ENCODE measurements around the gene RNF17. TPM values are rescaled to one million over a fixed set of nuclear protein-coding genes. Genes with fewer than 3 reads are reported as not detected.

RNF17 gene
- total and polyA plus RNA-seq, 2 donors (not counting 3 experiments of a cell fraction or from before 2014, with no cell fraction given) = 0.30 TPM; not detected in 1

GRCh38 chr13:24891476-24892108 is 127.6 kb downstream of the RNF17 start:
- no peaks in the 10 kb centered on the region for H3K9me1 ChIP-seq (replicated peaks; ENCODE audit: control insufficient read depth, extremely low read depth, insufficient read depth, low read length)
- no peak overlapping the region for H3K27ac ChIP-seq (ENCODE audit: insufficient read depth, low read depth, low read length)
- H3K79me2 ChIP-seq (ENCODE audit: control insufficient read depth, insufficient read depth, low read length) = no peaks in the 10 kb centered on the region
- no peaks in the 10 kb centered on the region for H3K27me3 ChIP-seq (ENCODE audit: control insufficient read depth in 2 of 2, insufficient read depth in 2 of 2, low read length in 2 of 2)
- no peak overlapping the region for H3K4me2 ChIP-seq (ENCODE audit: insufficient read depth, low read length)
- H4K20me1 ChIP-seq (replicated peaks; ENCODE audit: control insufficient read depth, extremely low read depth, insufficient read depth, low read length) = no peaks in the 10 kb centered on the region
- dilution Hi-C loops (cut with MboI; ENCODE audit: extremely low pct_ligation_motif_present, low sequenced_read_pairs) (no loop called here), intact Hi-C loops (cut with micrococcal nuclease) (no loop called here)
- H3K36me3 ChIP-seq (ENCODE audit: control insufficient read depth in 2 of 2, extremely low read depth in 1 of 2, insufficient read depth in 2 of 2, low read length in 2 of 2) = peaks cover 0 to 3% of the 10 kb centered on the region in 2 experiments
- no peak overlapping the region for H3K4me3 ChIP-seq (replicated peaks in 1 of 3; ENCODE audit: insufficient read depth in 1 of 3, low read depth in 1 of 3, low read length in 3 of 3)
- no peak for TF ChIP-seq POLR2A (IDR thresholded peaks at IDR 0.05; ENCODE audit: low read depth, low read length)
- TF ChIP-seq POLR2AphosphoS5 (IDR thresholded peaks at IDR 0.05; ENCODE audit: insufficient read depth, low read depth, low read length) = no peak
- TF ChIP-seq CTCF (IDR thresholded peaks at IDR 0.05; ENCODE audit: extremely low read depth in 1 of 2, insufficient read depth in 1 of 2, low read depth in 1 of 2, low read length in 2 of 2) = no peak
- TF ChIP-seq EZH2 (IDR thresholded peaks at IDR 0.05; ENCODE audit: borderline replicate concordance, low read depth, low read length, severe bottlenecking) = no peak
- no peak for TF ChIP-seq FOS (IDR thresholded peaks at IDR 0.05; ENCODE audit: borderline replicate concordance, insufficient read depth, low read length)
- TF ChIP-seq JUN (IDR thresholded peaks at IDR 0.05; ENCODE audit: borderline replicate concordance, insufficient read depth, insufficient read length, low read depth) = no peak
- no peak for TF ChIP-seq GATA2 (IDR thresholded peaks at IDR 0.05; ENCODE audit: insufficient read depth, insufficient read length, low read depth, low read length)
- no peak for TF ChIP-seq MYC (IDR thresholded peaks at IDR 0.05; ENCODE audit: low read depth, low read length)
- TF ChIP-seq MAX (IDR thresholded peaks at IDR 0.05; ENCODE audit: insufficient read depth, insufficient read length) = no peak
- no peak overlapping the region for H3K9ac ChIP-seq (replicated peaks; ENCODE audit: extremely low read depth, insufficient read depth, low read length)
- H2AFZ ChIP-seq (ENCODE audit: low read depth, low read length) = no peak overlapping the region
- ChIA-PET CTCF (interaction anchor here (2.0 kb wide), 1 partner anchor 12 kb away, joined by 6 read pairs; no protein-coding TSS in a partner anchor), POLR2A (no interaction called here)
- DNase-seq (ENCODE audit: low read depth, low spot score) (no peak), FAIRE-seq (no peak)
- BruUV-seq (replicated peaks) = no TSS peak
- H3K4me1 ChIP-seq (ENCODE audit: control insufficient read depth, extremely low read depth, insufficient read depth, low read length) = no peaks in the 10 kb centered on the region
- H3K9me3 ChIP-seq (replicated peaks; ENCODE audit: control insufficient read depth, insufficient read depth, low read length) = no peaks in the 10 kb centered on the region

Measured in endothelial cell of umbilical vein (primary cell).